AG09319 (cell line): Measurements from ENCODE around the gene CTDSPL.
"Not testable (repeated sequence)": the region's sequence is repeated elsewhere in the genome, so short reads cannot be mapped to it uniquely, and the experiment has no call there.

Experiments used
- DNase-seq: peaks from one replicate; pipeline ENCODE4 v3.0.0-alpha.2; 2010; ENCODE audit warnings: low read depth; ENCODE audit errors: extremely low read depth
- CTCF ChIP-seq: IDR thresholded peaks from 2 replicates; pipeline ENCODE4 v1.5.1; 2011; ENCODE audit warnings: low read depth, mild to moderate bottlenecking, inconsistent platforms, low read length, moderate library complexity

Gene CTDSPL

GRCh38 chr3:38029400-38030125, 167.9 kb downstream of the CTDSPL start, which contains the start of gene PLCD1:
Gene PLCD1, minus strand, starts transcription at chr3:38029642. Its CDS starts 103 bp downstream, at chr3:38029539.
- TF ChIP-seq CTCF, result no peak
- DNase-seq, result peak; percentile 42

- no peak for DNase-seq
- no peak for TF ChIP-seq CTCF
These were observed 168.7 kb downstream of the CTDSPL start for GRCh38 chr3:38030126-38031021.

- no peak for TF ChIP-seq CTCF
- no peak for DNase-seq
These were observed 169.6 kb downstream of the CTDSPL start for GRCh38 chr3:38031022-38031994.

GRCh38 chr3:38032328-38032865, 170.7 kb downstream of the CTDSPL start:
- TF ChIP-seq CTCF, result no peak
- no peak for DNase-seq

- DNase-seq, result not testable (repeated sequence)
These were observed 171.9 kb downstream of the CTDSPL start for GRCh38 chr3:38033586-38033985.
